B cell (primary cell): Measurements from ENCODE around the gene NUP62.

Source experiments
- CTCF ChIP-seq: fragments of 200-600 bp; IDR thresholded peaks from one replicate; pipeline ENCODE4 v1.8.0; 2022; ENCODE audit warnings: antibody characterized with exemption, mild to moderate bottlenecking
- EZH2 ChIP-seq: IDR thresholded peaks from 2 replicates; pipeline ENCODE4 v1.6.1; 2012; ENCODE audit warnings: borderline replicate concordance, low read depth, mild to moderate bottlenecking, moderate library complexity, low read length; ENCODE audit not compliant: insufficient read depth, poor library complexity, severe bottlenecking

GRCh38 chr19:49906879-49907564 is 22.3 kb downstream of the NUP62 start:
- TF ChIP-seq CTCF = no peak
- TF ChIP-seq EZH2 = no peak
